Measurements from ENCODE around the gene GHRHR.

Gene GHRHR

GRCh38 chr7:31004393-31004792 is 40.6 kb downstream of the GHRHR start:
- DNase-seq (ENCODE audit: low read depth): no peak

GRCh38 chr7:31006857-31007256 is 43.1 kb downstream of the GHRHR start:
- DNase-seq (ENCODE audit: low read depth): no peak

GRCh38 chr7:31007634-31008033 is 43.9 kb downstream of the GHRHR start:
- DNase-seq (ENCODE audit: low read depth): no peak

GRCh38 chr7:31014826-31015225 is 51.1 kb downstream of the GHRHR start:
- no peak for DNase-seq (ENCODE audit: low read depth)

GRCh38 chr7:31017032-31017675 is 53.4 kb downstream of the GHRHR start:
- no peak for DNase-seq (ENCODE audit: low read depth)

GRCh38 chr7:31017721-31018120 is 54.0 kb downstream of the GHRHR start:
- DNase-seq (ENCODE audit: low read depth): no peak

GRCh38 chr7:31019509-31019908 is 55.8 kb downstream of the GHRHR start:
- peak; percentile 15 for DNase-seq (ENCODE audit: low read depth)

GRCh38 chr7:31020161-31020560 is 56.4 kb downstream of the GHRHR start:
- DNase-seq (ENCODE audit: low read depth): no peak

- no peak for DNase-seq (ENCODE audit: low read depth)
Measured at GRCh38 chr7:31020652-31021051, 56.9 kb downstream of the GHRHR start.

- DNase-seq (ENCODE audit: low read depth): no peak
Measured at GRCh38 chr7:31022117-31022516, 58.4 kb downstream of the GHRHR start.

- DNase-seq (ENCODE audit: low read depth): no peak
Measured at GRCh38 chr7:31022726-31023125, 59.0 kb downstream of the GHRHR start.

GRCh38 chr7:31023877-31024276 is 60.1 kb downstream of the GHRHR start:
- no peak for DNase-seq (ENCODE audit: low read depth)

GRCh38 chr7:31027161-31027965 is 63.6 kb downstream of the GHRHR start:
- DNase-seq (ENCODE audit: low read depth): no peak

- DNase-seq (ENCODE audit: low read depth): no peak
Measured at GRCh38 chr7:31028006-31028405, 64.3 kb downstream of the GHRHR start.

- DNase-seq (ENCODE audit: low read depth): no peak
Measured at GRCh38 chr7:31028417-31028992, 64.8 kb downstream of the GHRHR start.
